Heart left ventricle (tissue), 16 donors: ENCODE measurements around the gene LAMA1. TPM values are rescaled to one million over a fixed set of nuclear protein-coding genes. Genes with fewer than 3 reads are reported as not detected.

Source experiments
- ATAC-seq, 4 donors: fragments of 200-7000 bp; cut with Tn5 transposase; one replicate each; pipeline ENCODE4 v1.9.1; 2020 to 2022; ENCODE audit warnings: moderate library complexity in 4 of 4, mild to moderate bottlenecking in 3 of 4, moderate number of reproducible peaks in 1 of 4
- DNase-seq, 5 donors: peaks; one replicate each; pipeline ENCODE4 v3.0.0-alpha.2; 2020
- H3K27ac ChIP-seq, 12 donors: fragments of 200-600 bp; sonication (generic) in 4 of 12; one replicate each; pipeline versions ENCODE4 v1.5.0 to v1.8.0; 2016 to 2022; ENCODE audit warnings: mild to moderate bottlenecking in 2 of 12
- H3K27me3 ChIP-seq, 9 donors: fragments of 200-600 bp; sonication (generic) in 2 of 9; one replicate each; pipeline versions ENCODE4 v1.5.1 to v1.8.0; 2016 to 2022; ENCODE audit warnings: mild to moderate bottlenecking in 3 of 9
- H3K36me3 ChIP-seq, 9 donors: fragments of 200-600 bp; sonication (generic) in 2 of 9; one replicate each; pipeline versions ENCODE4 v1.5.0 to v1.8.0; 2018 to 2022; ENCODE audit warnings: mild to moderate bottlenecking in 2 of 9
- H3K4me1 ChIP-seq, 12 donors: fragments of 200-600 bp; sonication (generic) in 4 of 12; one replicate each; pipeline versions ENCODE4 v1.5.0 to v1.8.0; 2016 to 2022; ENCODE audit warnings: mild to moderate bottlenecking in 3 of 12
- H3K4me3 ChIP-seq, 12 donors: fragments of 200-600 bp; sonication (generic) in 4 of 12; one replicate each; pipeline versions ENCODE4 v1.5.0 to v1.8.0; 2017 to 2022; ENCODE audit warnings: mild to moderate bottlenecking in 9 of 12, moderate library complexity in 4 of 12
- H3K9me3 ChIP-seq, 12 donors: fragments of 200-600 bp; sonication (generic) in 4 of 12; one replicate each; pipeline versions ENCODE4 v1.5.0 to v1.8.0; 2016 to 2022; ENCODE audit warnings: mild to moderate bottlenecking in 1 of 12
- POLR2A ChIP-seq, 2 donors: fragments of 450-650 bp; IDR thresholded peaks; one replicate each; pipeline ENCODE4 v1.6.1; 2017; ENCODE audit warnings: antibody characterized with exemption in 2 of 2, mild to moderate bottlenecking in 2 of 2, moderate library complexity in 2 of 2
- WGBS, 4 donors: extraction: QIAGEN DNeasy Blood & Tissue Kit in 2 of 4; methylation state at CpG; one replicate each; pipeline versions ENCODE4 v1.1.5 to v1.1.7; 2013 to 2018; 5-methylcytosine and 5-hydroxymethylcytosine counted together
- intact Hi-C, 10 donors: fragments of 100-400 bp; cut with DNase I; formaldehyde crosslinking; loops; one replicate each; pipeline versions ENCODE4 v1.11.1 to v1.14.2; 2022
- polyA plus RNA-seq, 2 donors: library from polyadenylated mRNA; stranded (reverse); fragments of 200-250 nt; gene quantifications; one replicate each; pipeline ENCODE4 v1.2.3, GENCODE V29; 2013
- total RNA-seq, 9 donors: library from RNA; depleted of rRNA in 2 of 9; stranded (reverse); fragments of >200 nt in 2 of 9; fragmentation: NEBNext Ultra II Directional in 3 of 9; extraction: Animal tissue kit (Norgen Biotek cat#: 25700) in 3 of 9; gene quantifications; one replicate each; pipeline versions ENCODE4 v1.1.0 to v1.2.4, GENCODE V29; 2016 to 2023
- TF ChIP-seq, protein P1 (sequence below), 12 donors: fragments of 200-600 bp; sonication (generic) in 4 of 12; IDR thresholded peaks; one replicate each; pipeline versions ENCODE4 v1.5.0 to v1.8.0; 2018 to 2022; ENCODE audit warnings: antibody characterized with exemption in 12 of 12, mild to moderate bottlenecking in 5 of 12
- donor health status: ischemic (EF 13 %, LVEDD 7.1; RV severe dilation, severe dysfunction).
- donor health status: healthy with polysubstance abuse.
- donor health status: DM: no; HTN: yes; CAD: no.
- donor health status: DM: no; HTN: no; CAD: no.
- donor health status: ischemic (EF 25% LVEDD 6.9; RV normal size, moderate dysfunction).
- donor health status: ischemic (EF 25% LVEDD 5.7; RV mildly dilated, moderate dysfunction).
- donor health status: healthy.
- donor health status: DM: yes; HTN: yes; CAD: no.
- donor health status: ischemic (EF 35%, LVEDD 5.7; RV mildly dilated, moderate dysfunction).
- donor health status: nonischemic (EF 11% LVEDD 7.7; RV severe dilation, severe dysfunction).
- donor health status: DM: yes; HTN: yes; CAD: no.
- donor health status: PGD.
- donor health status: ischemic (EF 29% LVEDD 5.4; RV normal size, mild dysfunction).
- donor health status: nonischemic (EF 23%, LVEDD 6.1; RV moderate dilation, normal function).

The LAMA1 gene
- total and polyA plus RNA-seq, 11 donors, result 0.04 to 1.7 (median 0.28) TPM

DNA sequence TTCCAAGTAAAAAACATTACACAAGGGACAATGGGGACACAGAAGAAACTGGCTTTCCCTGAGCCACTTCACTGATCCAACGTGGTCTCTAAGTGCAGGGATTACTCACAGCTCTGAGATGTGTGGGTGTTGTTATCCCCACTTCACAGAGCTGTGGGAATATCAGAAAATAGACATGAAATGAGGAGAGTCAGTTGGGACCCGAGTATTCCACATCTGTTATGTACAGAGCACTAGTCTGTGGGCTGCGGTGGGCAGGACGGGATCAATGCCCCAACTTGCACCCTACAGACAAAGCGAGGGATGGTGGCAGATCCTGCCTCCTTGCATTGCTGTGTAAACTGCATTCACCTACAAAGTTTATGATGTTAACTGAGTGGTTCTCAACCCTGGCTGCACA, 11.7 kb downstream of the LAMA1 start:
- no peaks in the 10 kb centered on the region for H3K36me3 ChIP-seq
- no peaks in the 10 kb centered on the region for H3K9me3 ChIP-seq
- H3K27me3 ChIP-seq, result peaks cover 0 to 31% (median 0%) of the 10 kb centered on the region in 9 donors
- ATAC-seq, result no peak
- intact Hi-C loops, result no loop called here
- WGBS, 4 donors, result 66 to 78% (median 74%) methylated on average over 5 of the region's 5 CpGs
- H3K4me3 ChIP-seq, result no peak overlapping the region
- no peaks in the 10 kb centered on the region for H3K4me1 ChIP-seq
- DNase-seq, result no peak
- no peak overlapping the region for H3K27ac ChIP-seq
- TF ChIP-seq, protein P1, sequence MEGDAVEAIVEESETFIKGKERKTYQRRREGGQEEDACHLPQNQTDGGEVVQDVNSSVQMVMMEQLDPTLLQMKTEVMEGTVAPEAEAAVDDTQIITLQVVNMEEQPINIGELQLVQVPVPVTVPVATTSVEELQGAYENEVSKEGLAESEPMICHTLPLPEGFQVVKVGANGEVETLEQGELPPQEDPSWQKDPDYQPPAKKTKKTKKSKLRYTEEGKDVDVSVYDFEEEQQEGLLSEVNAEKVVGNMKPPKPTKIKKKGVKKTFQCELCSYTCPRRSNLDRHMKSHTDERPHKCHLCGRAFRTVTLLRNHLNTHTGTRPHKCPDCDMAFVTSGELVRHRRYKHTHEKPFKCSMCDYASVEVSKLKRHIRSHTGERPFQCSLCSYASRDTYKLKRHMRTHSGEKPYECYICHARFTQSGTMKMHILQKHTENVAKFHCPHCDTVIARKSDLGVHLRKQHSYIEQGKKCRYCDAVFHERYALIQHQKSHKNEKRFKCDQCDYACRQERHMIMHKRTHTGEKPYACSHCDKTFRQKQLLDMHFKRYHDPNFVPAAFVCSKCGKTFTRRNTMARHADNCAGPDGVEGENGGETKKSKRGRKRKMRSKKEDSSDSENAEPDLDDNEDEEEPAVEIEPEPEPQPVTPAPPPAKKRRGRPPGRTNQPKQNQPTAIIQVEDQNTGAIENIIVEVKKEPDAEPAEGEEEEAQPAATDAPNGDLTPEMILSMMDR (IDR thresholded peaks at IDR 0.05), result no peak
- TF ChIP-seq POLR2A (IDR thresholded peaks at IDR 0.05), result no peak

DNA sequence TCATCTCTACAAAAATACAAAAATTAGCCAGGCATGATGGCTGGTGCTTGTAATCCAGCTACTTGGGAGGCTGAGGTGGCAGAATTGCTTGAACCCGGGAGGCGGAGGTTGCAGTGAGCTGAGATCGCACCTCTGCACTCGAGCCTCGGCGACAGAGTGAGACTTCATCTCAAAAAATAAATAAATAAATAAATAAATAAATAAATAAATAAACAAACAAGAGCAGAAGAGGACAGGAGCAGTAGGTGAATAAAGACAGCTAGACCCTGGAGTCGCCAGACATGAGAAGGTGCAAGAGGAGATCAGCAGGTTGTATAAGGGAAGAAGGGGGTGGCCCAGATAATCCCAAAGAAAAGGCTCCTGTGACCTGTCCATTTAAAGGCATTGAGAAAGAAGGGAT, 12.3 kb downstream of the LAMA1 start:
- TF ChIP-seq, protein P1 (IDR thresholded peaks at IDR 0.05), result no peak
- TF ChIP-seq POLR2A (IDR thresholded peaks at IDR 0.05), result no peak
- WGBS, 4 donors, result 90 to 95% (median 95%) methylated on average over 7 of the region's 7 CpGs
- no peaks in the 10 kb centered on the region for H3K36me3 ChIP-seq
- ATAC-seq (no peak), DNase-seq (no peak)
- no peak overlapping the region for H3K27ac ChIP-seq
- no peak overlapping the region for H3K4me3 ChIP-seq
- intact Hi-C loops, result no loop called here
- no peaks in the 10 kb centered on the region for H3K4me1 ChIP-seq
- H3K9me3 ChIP-seq, result no peaks in the 10 kb centered on the region
- peaks cover 0 to 26% (median 0%) of the 10 kb centered on the region in 9 donors for H3K27me3 ChIP-seq

DNA sequence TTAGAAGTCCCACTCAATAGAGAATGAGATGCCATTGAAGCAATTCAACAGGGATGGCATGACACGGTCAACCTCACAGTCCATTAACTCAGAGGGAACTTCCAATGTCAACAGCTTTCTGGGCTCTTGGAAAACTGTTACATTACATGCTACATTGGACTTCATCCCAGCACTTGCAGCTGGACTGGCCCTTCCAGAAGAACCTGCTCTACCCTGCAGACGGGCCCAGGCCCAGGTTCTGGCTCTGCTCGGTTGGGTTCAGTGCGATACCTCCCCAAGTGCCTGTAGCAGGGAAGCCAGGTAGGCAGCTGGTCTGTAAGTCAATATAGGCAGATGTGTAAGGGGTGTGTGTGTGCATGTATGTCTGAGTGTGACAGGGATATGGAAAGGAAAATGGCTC, 12.9 kb downstream of the LAMA1 start:
- DNase-seq (no peak), ATAC-seq (no peak)
- Histone ChIP-seq H3K4me1 (no peaks in the 10 kb centered on the region), H3K36me3 (no peaks in the 10 kb centered on the region), H3K4me3 (no peak overlapping the region), H3K27me3 (peaks cover 0 to 19% (median 0%) of the 10 kb centered on the region in 9 donors), H3K27ac (no peak overlapping the region), H3K9me3 (no peaks in the 10 kb centered on the region)
- TF ChIP-seq, protein P1 (IDR thresholded peaks at IDR 0.05), result no peak
- no peak for TF ChIP-seq POLR2A (IDR thresholded peaks at IDR 0.05)
- intact Hi-C loops, result no loop called here
- WGBS, 4 donors, result 88 to 100% (median 94%) methylated on average over 4 of the region's 4 CpGs

DNA sequence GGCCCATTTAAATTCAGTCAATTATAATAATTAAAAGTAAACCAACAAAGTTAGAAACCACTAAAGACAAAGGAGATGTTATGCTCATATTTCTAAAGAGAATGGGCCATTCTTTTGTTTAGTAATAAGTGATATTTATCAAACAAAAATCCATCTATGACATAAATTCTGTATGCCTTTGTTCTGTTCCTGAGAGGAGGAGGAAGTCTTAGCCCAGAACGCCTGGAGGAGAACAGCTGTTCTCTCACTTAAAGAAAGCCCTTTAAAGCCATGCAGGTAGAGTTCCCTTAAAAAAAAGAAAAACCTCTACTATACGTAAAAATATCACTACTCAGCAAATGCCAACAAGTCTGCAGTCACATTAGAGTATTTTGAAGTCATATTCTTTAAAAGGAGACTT, 15.5 kb downstream of the LAMA1 start:
- no peaks in the 10 kb centered on the region for H3K36me3 ChIP-seq
- H3K27ac ChIP-seq, result no peak overlapping the region
- WGBS, 4 donors, result 42 to 57% (median 44%) methylated on average over 2 of the region's 2 CpGs
- H3K9me3 ChIP-seq, result no peaks in the 10 kb centered on the region
- no peaks in the 10 kb centered on the region for H3K27me3 ChIP-seq
- ATAC-seq (no peak), DNase-seq (no peak)
- intact Hi-C loops, result no loop called here
- H3K4me3 ChIP-seq, result no peak overlapping the region
- no peak for TF ChIP-seq POLR2A (IDR thresholded peaks at IDR 0.05)
- TF ChIP-seq, protein P1 (IDR thresholded peaks at IDR 0.05), result no peak
- no peaks in the 10 kb centered on the region for H3K4me1 ChIP-seq
